ENCODE measurements around the gene CDR2.

- TF ChIP-seq CTCF (IDR thresholded peaks at IDR 0.05; ENCODE audit: insufficient read depth, low read length, poor library complexity, severe bottlenecking) = no peak
- no peak for TF ChIP-seq EZH2phosphoT487 (conservative IDR thresholded peaks at IDR 0.05; ENCODE audit: low read length)
These were observed 47.5 kb downstream of the CDR2 start for GRCh38 chr16:22326771-22327445.
